ENCODE results near the gene CDH2.

DNA sequence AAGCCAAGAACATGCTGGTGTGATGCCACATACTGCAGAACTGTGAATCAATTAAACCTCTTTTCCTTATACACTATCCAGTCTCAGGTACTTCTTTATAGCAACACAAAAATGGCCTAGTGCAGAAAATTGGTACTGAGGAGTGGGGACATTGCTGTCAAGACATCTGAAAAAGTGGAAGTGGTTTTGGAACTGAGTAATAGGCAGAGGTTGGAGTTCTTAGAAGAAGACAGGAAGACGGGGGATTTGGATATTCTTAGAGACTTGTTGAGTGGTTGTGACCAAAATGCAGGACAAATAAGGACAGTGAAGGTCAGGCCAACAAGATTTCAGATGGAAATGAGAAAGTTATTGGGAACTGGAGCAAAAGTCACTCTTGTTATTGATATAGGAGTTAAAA lies 31.3 kb upstream of the CDH2 start:
- TF ChIP-seq EZH2 (IDR thresholded peaks at IDR 0.05; ENCODE audit: low read length): no peak
- TF ChIP-seq, protein P1, sequence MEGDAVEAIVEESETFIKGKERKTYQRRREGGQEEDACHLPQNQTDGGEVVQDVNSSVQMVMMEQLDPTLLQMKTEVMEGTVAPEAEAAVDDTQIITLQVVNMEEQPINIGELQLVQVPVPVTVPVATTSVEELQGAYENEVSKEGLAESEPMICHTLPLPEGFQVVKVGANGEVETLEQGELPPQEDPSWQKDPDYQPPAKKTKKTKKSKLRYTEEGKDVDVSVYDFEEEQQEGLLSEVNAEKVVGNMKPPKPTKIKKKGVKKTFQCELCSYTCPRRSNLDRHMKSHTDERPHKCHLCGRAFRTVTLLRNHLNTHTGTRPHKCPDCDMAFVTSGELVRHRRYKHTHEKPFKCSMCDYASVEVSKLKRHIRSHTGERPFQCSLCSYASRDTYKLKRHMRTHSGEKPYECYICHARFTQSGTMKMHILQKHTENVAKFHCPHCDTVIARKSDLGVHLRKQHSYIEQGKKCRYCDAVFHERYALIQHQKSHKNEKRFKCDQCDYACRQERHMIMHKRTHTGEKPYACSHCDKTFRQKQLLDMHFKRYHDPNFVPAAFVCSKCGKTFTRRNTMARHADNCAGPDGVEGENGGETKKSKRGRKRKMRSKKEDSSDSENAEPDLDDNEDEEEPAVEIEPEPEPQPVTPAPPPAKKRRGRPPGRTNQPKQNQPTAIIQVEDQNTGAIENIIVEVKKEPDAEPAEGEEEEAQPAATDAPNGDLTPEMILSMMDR (optimal IDR thresholded peaks at IDR 0.05 in 1 of 3, IDR thresholded peaks at IDR 0.05 in 1 of 3, conservative IDR thresholded peaks at IDR 0.05 in 1 of 3; ENCODE audit: extremely low read depth in 1 of 3, insufficient read depth in 2 of 3, low read length in 3 of 3): no peak

All from keratinocyte (primary cell).